ENCODE results near the gene PLEKHO1.
A peak's percentile ranks its signal among the peaks of the same experiment; 100 is the strongest.

DNA sequence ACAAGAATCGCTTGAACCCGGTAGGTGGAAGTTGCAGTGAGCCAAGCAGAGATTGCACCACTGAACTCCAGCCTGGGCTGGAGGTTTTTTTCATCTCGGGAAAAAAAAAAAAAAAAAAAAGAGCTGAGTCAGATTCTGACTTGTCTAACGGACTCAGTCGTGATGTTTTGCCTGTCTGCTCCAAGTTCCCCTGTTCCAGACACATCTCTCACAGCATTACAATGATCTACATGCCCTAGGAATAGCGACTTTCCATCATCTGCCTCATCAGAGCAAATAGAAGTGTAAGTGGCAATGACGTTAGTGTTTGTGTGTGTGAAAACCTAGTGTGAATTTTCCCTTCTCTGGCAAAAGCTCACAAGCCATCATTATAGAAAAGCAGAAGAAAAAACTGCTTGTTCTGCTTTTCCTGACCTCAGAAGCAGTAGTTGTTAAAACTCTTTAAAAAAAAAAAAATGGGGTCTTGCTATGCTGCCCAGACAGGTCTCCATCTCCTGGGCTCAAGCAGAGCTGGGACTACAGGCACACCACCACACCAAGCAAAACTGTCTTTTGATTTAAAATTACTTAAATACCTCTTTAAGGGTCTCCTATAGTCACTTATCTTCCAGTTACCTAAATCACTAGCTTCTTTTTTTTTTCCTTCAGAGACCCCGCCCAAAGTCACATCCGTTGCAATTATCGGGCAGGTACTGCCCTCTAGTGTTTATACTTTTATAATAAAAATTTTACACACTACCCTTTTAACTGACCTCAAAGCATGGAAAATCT is 37.3 kb downstream of the PLEKHO1 start:
- TF ChIP-seq, protein P1, sequence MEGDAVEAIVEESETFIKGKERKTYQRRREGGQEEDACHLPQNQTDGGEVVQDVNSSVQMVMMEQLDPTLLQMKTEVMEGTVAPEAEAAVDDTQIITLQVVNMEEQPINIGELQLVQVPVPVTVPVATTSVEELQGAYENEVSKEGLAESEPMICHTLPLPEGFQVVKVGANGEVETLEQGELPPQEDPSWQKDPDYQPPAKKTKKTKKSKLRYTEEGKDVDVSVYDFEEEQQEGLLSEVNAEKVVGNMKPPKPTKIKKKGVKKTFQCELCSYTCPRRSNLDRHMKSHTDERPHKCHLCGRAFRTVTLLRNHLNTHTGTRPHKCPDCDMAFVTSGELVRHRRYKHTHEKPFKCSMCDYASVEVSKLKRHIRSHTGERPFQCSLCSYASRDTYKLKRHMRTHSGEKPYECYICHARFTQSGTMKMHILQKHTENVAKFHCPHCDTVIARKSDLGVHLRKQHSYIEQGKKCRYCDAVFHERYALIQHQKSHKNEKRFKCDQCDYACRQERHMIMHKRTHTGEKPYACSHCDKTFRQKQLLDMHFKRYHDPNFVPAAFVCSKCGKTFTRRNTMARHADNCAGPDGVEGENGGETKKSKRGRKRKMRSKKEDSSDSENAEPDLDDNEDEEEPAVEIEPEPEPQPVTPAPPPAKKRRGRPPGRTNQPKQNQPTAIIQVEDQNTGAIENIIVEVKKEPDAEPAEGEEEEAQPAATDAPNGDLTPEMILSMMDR (IDR thresholded peaks at IDR 0.05) = peak in 2 of 3 experiments; percentile 41 to 49
- TF ChIP-seq POLR2A (IDR thresholded peaks at IDR 0.05) (no peak), POLR2AphosphoS5 (IDR thresholded peaks at IDR 0.05; ENCODE audit: insufficient read depth in 1 of 2, low read depth in 1 of 2) (peak in 1 of 2 donors; percentile 22)
